PC-9 (cell line): ENCODE results near the gene RTCB. TPM values are rescaled to one million over a fixed set of nuclear protein-coding genes. Genes with fewer than 3 reads are reported as not detected.

ENCODE experiments used
- BruUV-seq: library from RNA; stranded (reverse); fragments of 400-500 nt; replicated peaks from 2 replicates; lab custom pipeline; 2021; lab: Mats Ljungman, UMichigan
- CTCF ChIA-PET: fragments of 300-600 bp; sonication (Branson Sonifier 250); formaldehyde crosslinking; loops from one replicate; lab custom pipeline; 2022; ENCODE audit warnings: antibody characterized with exemption; lab: Charles Lee
- POLR2A ChIA-PET: fragments of 300-600 bp; sonication (Branson Sonifier 250); formaldehyde crosslinking; loops from one replicate; lab custom pipeline; 2022; ENCODE audit warnings: antibody characterized with exemption; ENCODE audit not compliant: unreplicated experiment; lab: Charles Lee
- DNase-seq, 2 experiments: peaks; one replicate each; pipeline versions ENCODE4 v3.0.0 to v3.0.0-alpha.2; 2015 to 2022; ENCODE audit warnings: mixed read lengths in 1 of 2
- H2AFZ ChIP-seq: fragments of 200-600 bp; sonication (generic); 2 replicates; pipeline ENCODE4 v1.8.1; 2017; ENCODE audit warnings: antibody characterized with exemption
- H3F3A ChIP-seq: fragments of 200-600 bp; sonication (generic); 2 replicates; pipeline ENCODE4 v1.8.1; 2017; ENCODE audit warnings: antibody characterized with exemption, mild to moderate bottlenecking, low read depth; ENCODE audit not compliant: insufficient read depth
- H3K27ac ChIP-seq: fragments of 200-600 bp; sonication (generic); 2 replicates; pipeline ENCODE4 v1.6.1; 2016; ENCODE audit warnings: mixed run types
- H3K27me3 ChIP-seq: fragments of 200-600 bp; sonication (generic); 2 replicates; pipeline ENCODE4 v1.6.1; 2016; ENCODE audit warnings: low read depth, mixed run types; ENCODE audit not compliant: insufficient read depth
- H3K36me3 ChIP-seq: fragments of 200-600 bp; sonication (generic); 2 replicates; pipeline ENCODE4 v1.6.1; 2016; ENCODE audit warnings: low read depth, mixed run types
- H3K4me1 ChIP-seq: fragments of 200-600 bp; sonication (generic); replicated peaks from 2 replicates; pipeline ENCODE4 v1.6.1; 2016; ENCODE audit warnings: mixed run types; ENCODE audit not compliant: insufficient read depth
- H3K4me2 ChIP-seq: fragments of 200-600 bp; sonication (generic); 2 replicates; pipeline ENCODE4 v1.6.1; 2017; ENCODE audit warnings: mixed run types
- H3K4me3 ChIP-seq: fragments of 200-600 bp; sonication (generic); 2 replicates; pipeline ENCODE4 v1.6.1; 2016; ENCODE audit warnings: mixed run types
- H3K79me2 ChIP-seq: fragments of 200-600 bp; sonication (generic); 2 replicates; pipeline ENCODE4 v1.6.1; 2017; ENCODE audit warnings: low read depth, mixed run types
- H3K9me2 ChIP-seq: fragments of 200-600 bp; sonication (generic); 2 replicates; pipeline ENCODE4 v1.8.1; 2017; ENCODE audit warnings: mild to moderate bottlenecking; ENCODE audit not compliant: insufficient read depth
- H3K9me3 ChIP-seq: fragments of 200-600 bp; sonication (generic); 2 replicates; pipeline ENCODE4 v1.8.1; 2016; ENCODE audit warnings: low read depth; ENCODE audit not compliant: insufficient read depth
- H4K20me1 ChIP-seq: fragments of 200-600 bp; sonication (generic); 2 replicates; pipeline ENCODE4 v1.8.1; 2017; ENCODE audit not compliant: insufficient read depth
- CTCF ChIP-seq: fragments of 200-600 bp; sonication (generic); conservative IDR thresholded peaks from 2 replicates; pipeline ENCODE4 v1.6.1; 2017; ENCODE audit warnings: mixed run types, antibody characterized with exemption, mild to moderate bottlenecking, moderate library complexity
- EZH2 ChIP-seq: fragments of 200-600 bp; sonication (generic); IDR thresholded peaks from 2 replicates; pipeline ENCODE4 v1.8.0; 2017; ENCODE audit warnings: antibody characterized with exemption, low read depth
- intact Hi-C: fragments of 100-400 bp; cut with micrococcal nuclease; formaldehyde crosslinking; loops from one replicate; pipeline ENCODE4 v1.10.0; 2022; ENCODE audit not compliant: unreplicated experiment
- total RNA-seq: library from RNA; stranded (reverse); gene quantifications from 2 replicates; pipeline ENCODE4 v1.2.3, GENCODE V29; 2021

The RTCB gene
- total RNA-seq, 1 experiment from 2014 or later, result 76.5 TPM

- H3K9me2 ChIP-seq, result no peaks in the 10 kb centered on the region
- ChIA-PET POLR2A (no interaction called here), CTCF (no interaction called here)
- H3K27ac ChIP-seq, result no peak overlapping the region
- no peaks in the 10 kb centered on the region for H3F3A ChIP-seq
- H2AFZ ChIP-seq, result no peak overlapping the region
- no peak for TF ChIP-seq CTCF
- no peak for TF ChIP-seq EZH2
- H3K4me3 ChIP-seq, result no peak overlapping the region
- no peaks in the 10 kb centered on the region for H3K4me1 ChIP-seq
- no peaks in the 10 kb centered on the region for H4K20me1 ChIP-seq
- H3K27me3 ChIP-seq, result peaks cover 75% of the 10 kb centered on the region
- no TSS peak for BruUV-seq
- H3K4me2 ChIP-seq, result no peak overlapping the region
- no peaks in the 10 kb centered on the region for H3K79me2 ChIP-seq
- H3K9me3 ChIP-seq, result no peaks in the 10 kb centered on the region
- intact Hi-C loops, result no loop called here
- H3K36me3 ChIP-seq, result no peaks in the 10 kb centered on the region
- no peak for DNase-seq
Measured at GRCh38 chr22:32343941-32344340, 68.1 kb downstream of the RTCB start.

- Histone ChIP-seq H3K79me2 (no peaks in the 10 kb centered on the region), H3F3A (no peaks in the 10 kb centered on the region), H3K4me1 (no peaks in the 10 kb centered on the region), H4K20me1 (no peaks in the 10 kb centered on the region), H3K4me2 (no peak overlapping the region), H2AFZ (no peak overlapping the region), H3K36me3 (no peaks in the 10 kb centered on the region), H3K27me3 (peaks cover 80% of the 10 kb centered on the region), H3K9me2 (no peaks in the 10 kb centered on the region), H3K9me3 (no peaks in the 10 kb centered on the region), H3K4me3 (no peak overlapping the region), H3K27ac (no peak overlapping the region)
- no TSS peak for BruUV-seq
- DNase-seq, result no peak
- CTCF ChIA-PET, result no interaction called here
- POLR2A ChIA-PET, result interaction anchor here (0.7 kb wide), 1 partner anchor 82 kb away, joined by 6 read pairs; no protein-coding TSS in a partner anchor
- TF ChIP-seq CTCF (no peak), EZH2 (no peak)
- intact Hi-C loops, result no loop called here
Measured at GRCh38 chr22:32342977-32343376, 69.1 kb downstream of the RTCB start.

- H4K20me1 ChIP-seq, result no peaks in the 10 kb centered on the region
- H2AFZ ChIP-seq, result no peak overlapping the region
- no peaks in the 10 kb centered on the region for H3K79me2 ChIP-seq
- H3K9me2 ChIP-seq, result no peaks in the 10 kb centered on the region
- DNase-seq, result no peak
- H3K27me3 ChIP-seq, result peaks cover 98% of the 10 kb centered on the region
- no TSS peak for BruUV-seq
- no peaks in the 10 kb centered on the region for H3K36me3 ChIP-seq
- H3K4me1 ChIP-seq, result no peaks in the 10 kb centered on the region
- H3K4me3 ChIP-seq, result no peak overlapping the region
- H3F3A ChIP-seq, result no peaks in the 10 kb centered on the region
- ChIA-PET POLR2A (no interaction called here), CTCF (no interaction called here)
- intact Hi-C loops, result no loop called here
- TF ChIP-seq EZH2 (no peak), CTCF (no peak)
- H3K27ac ChIP-seq, result no peak overlapping the region
- H3K9me3 ChIP-seq, result no peaks in the 10 kb centered on the region
- no peak overlapping the region for H3K4me2 ChIP-seq
Measured at GRCh38 chr22:32341122-32341740, 70.8 kb downstream of the RTCB start.
